Measurements from ENCODE around the gene CASTOR1.

The CASTOR1 gene

DNA sequence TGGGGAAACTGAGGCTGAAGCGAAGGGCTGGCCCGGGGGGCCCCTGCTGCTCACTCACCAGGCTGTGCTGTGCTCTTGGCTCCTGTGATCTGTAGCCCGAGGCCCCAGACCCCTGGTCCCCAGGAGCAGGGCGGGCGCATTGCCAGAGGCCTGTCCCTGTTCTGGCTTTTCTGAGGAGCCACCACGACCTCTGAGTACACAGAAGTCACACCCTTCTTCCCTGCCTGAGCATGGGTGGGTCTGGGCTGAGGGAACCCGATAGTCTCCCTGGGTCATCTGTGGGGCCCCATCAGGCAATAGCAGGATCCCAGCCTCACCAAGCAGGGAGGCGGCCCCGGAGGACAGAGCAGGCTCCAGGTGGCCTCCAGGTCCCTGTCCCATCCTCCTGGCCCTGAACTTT, 5.1 kb downstream of the CASTOR1 start:
- DNase-seq: no peak

DNA sequence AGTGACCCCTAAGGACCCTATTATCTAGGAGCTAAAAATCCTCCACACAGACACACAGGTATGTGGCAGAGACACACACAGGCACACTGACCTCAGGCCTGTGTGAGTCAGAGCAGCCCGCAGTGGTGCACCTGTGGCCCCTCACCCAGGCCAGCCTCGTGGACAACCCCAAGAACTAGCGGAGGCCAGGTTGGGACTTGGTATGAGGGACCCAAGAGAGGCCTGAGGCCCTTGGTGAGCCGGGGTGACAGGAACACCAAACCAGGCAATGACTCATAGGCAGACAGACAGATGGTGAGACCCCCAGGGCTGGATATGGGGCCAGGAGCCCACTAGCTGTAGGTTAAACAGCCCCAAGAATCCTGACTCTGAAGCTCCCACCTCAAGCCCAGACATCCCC, 6.0 kb downstream of the CASTOR1 start:
- DNase-seq: no peak

DNA sequence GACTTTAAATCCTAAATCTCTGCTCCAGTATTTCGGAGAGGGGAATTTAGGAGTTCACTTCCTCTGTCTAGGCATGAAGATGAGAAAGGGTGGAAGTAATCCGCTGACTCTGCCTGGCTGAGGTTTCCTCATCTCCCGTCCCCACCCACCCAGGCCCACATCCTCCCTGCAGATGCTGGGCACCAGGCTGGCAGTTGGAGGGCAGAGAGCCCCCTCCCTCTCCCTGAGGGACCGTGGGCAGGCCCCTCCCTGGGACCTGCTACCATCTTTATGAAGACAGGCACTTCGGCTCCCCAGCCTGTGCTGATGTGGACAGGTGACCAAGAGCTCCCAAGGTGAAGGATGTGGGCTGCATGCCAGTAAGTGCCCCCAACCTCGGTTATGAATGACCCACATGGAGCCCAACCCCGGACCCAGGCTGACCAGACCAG, 6.7 kb downstream of the CASTOR1 start:
- DNase-seq: no peak

DNA sequence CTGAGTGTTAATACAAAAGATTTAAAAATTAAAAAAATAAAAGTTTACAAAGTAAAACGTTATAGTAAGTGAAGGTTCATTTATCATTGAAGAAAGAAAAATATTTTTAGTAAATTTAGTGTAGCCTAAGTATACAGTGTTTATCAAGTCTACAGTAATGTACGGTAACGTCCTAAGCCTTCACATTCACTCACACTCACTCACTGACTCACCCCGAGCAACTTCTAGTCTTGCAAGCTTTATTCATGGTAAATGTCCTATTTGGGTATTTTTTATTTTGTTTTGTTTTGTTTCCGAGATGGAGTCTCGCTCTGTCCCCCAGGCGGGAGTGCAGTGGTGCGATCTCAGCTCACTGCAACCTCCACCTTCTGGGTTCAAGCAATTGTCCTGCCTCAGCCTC, 8.8 kb downstream of the CASTOR1 start:
- DNase-seq: no peak

DNA sequence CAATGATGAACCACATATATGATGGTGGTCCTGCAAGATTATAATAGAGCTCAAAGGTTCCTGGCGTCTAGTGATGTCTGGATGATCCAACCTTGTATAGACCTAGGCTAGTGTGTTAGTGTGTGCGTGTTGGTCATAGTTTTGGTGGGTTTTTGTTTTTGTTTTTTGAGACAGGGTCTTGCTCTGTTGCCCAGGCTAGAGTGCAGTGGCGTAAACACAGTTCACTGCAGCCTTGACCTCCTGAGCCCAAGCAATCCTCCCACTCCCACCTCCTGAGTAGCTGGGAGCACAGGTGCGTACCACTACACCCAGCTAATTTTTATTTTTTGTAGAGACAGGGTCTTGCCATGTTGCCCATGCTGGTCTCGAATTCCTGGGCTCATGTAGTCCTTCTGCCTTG, 9.4 kb downstream of the CASTOR1 start:
- DNase-seq: no peak

DNA sequence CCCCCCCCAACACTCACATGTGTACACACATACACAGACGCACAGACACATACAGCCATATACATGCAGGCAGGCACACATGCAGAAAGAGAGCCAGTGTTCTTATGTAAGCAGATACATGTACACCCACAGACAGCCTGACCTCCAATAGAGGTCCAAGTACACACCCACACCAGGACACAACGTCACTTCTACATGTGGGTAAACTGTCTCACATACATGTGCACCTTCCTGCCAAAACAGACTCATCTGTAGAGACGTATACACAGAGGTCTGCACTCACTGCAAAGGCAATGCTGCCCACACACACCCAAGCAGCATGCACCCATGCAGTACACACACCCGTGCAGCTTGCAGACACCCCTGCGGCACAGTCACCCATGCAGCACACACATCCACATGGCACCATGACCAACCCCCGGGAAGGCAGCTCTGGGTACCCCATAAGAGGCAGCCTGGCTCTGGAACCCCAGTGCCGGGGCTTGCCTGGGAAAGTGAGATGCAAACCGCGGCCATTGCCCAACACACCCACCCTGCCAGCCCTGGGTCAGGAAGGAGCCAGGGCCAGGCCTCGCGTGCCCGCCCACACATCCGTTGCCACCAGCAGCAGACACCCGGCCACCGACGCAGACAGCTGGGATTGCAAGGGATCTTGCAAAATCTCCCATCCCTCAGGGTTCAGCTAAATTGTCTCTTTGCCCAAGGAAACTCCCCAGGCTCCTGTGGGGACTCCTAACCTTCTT, 10.1 kb downstream of the CASTOR1 start:
- DNase-seq: no peak

DNA sequence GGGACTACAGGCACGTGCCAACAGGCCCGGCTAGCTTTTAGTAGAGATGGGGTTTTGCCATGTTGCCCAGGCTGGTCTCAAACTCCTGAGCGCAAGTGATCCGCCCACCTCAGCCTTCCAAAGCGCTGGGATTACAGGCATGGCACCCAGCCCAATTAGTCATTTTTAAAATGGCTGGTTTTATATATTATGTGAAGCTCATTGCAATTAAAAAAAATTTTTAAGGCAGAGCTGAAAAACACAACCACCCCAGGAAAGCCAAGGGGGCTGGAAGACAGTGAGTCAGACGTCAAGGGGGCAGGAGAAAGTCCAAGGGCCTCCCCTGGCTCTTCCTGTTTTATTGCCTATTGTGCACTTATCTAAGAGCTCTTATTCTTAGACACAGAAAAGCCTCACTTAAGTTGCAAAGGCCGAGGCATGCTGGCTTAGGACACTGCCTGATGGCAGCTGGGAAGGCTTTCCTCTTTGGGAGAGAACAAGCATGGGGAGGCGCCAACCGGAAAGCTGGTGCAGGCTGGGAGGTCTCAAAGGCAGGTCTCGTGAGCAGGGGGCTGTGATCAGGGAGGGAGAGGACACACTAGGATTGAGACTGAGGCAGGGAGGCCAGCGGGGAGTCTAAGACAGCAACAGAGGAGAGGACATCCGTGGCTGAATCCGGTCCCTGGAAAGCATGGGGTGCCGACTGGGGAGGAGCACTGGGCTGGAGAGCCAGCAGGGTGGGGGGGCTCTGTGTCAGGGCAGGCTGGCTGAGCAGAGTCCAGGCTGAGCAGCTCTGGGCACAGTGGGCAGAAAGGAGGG, 11.6 kb downstream of the CASTOR1 start:
- DNase-seq: no peak

DNA sequence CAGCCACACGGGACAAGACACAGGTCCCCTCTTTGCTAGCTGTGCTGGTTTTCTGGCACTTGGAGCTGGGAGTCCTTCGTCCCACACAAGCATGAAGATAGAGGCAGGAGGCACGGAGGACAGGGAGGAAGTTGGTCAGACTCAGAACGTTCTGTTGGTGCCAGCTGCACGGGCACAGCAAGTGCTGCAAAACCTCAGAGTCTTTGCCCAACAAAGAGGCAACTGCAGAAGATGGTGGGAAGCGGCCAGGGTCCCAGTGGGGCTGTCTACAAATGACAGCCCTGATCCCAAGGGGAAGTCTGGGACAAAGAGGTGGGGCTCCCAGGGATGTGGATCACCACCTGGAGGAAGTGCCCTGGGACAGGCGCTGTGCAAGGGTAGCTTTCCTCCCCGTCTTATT, 13.3 kb downstream of the CASTOR1 start:
- no peak for DNase-seq

DNA sequence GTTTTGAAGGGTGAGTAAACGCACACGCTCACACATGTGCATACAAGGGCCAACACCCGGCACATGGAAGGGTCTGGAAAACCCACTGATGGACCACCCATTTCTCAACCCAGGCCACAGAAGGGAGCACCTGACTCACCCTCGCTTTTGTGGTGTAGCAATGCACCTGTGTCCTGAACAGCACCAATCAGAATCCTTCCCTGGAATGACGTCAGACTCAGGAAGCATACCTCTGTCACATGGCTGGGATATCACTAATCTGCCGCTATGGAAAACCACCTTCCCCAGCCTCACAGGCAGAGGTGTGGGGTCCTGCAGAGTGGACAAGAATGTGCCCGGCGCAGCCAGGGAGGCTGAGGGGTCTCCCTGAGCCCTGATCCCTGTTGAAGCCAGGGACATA, 13.7 kb downstream of the CASTOR1 start:
- no peak for DNase-seq

DNA sequence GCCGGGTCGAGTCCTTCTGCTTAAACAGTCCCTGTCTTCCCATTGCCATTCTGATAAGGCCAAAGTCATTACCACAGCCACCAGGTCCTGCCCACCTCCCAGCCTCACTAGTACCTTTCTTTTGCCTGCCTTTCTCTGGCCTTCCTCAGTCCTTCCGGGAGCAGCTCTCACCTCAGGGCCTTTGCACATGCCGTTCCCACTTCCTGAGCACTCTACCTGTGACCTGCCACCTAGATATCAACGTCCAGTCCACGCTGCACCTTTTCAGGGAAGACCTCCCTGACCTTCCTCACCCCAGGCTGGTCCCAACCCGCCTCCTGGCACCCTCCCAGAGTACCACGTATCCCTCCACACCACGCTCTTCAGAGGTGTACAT, 14.9 kb downstream of the CASTOR1 start:
- no peak for DNase-seq

DNA sequence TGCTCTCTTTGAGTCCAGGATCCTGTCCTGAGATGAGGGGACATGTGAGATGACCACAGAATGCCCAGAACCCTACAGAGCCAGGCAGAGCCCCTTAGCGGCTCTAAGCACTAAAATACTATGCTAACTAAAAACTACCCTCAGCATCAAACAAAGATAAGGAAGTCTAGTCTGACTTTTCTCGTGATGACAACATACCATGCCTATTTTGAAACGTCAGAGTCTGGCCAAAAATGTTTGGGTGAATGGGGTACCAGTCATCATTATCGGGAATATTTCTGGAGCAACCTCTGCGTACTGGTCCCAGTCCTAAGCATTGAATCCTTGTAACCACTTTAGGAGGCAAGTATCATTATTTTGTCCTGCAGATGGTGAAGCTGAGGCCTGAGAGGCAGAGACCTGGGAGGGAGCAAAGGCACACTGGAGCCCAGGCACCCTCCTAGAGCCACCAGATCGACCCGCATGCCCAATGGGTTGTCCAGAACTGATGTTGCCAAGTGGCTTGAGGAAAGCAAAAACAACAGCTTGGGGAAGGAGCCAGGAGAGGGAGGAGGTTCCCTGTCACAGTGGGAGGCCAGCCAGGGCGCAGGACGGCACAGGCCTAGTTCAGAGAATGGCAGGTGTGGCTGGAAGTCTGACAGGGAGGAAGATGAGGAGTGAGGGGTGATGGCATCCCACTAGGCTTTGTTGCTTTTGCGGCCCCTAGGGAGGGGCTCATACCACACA, 15.4 kb downstream of the CASTOR1 start:
- no peak for DNase-seq

DNA sequence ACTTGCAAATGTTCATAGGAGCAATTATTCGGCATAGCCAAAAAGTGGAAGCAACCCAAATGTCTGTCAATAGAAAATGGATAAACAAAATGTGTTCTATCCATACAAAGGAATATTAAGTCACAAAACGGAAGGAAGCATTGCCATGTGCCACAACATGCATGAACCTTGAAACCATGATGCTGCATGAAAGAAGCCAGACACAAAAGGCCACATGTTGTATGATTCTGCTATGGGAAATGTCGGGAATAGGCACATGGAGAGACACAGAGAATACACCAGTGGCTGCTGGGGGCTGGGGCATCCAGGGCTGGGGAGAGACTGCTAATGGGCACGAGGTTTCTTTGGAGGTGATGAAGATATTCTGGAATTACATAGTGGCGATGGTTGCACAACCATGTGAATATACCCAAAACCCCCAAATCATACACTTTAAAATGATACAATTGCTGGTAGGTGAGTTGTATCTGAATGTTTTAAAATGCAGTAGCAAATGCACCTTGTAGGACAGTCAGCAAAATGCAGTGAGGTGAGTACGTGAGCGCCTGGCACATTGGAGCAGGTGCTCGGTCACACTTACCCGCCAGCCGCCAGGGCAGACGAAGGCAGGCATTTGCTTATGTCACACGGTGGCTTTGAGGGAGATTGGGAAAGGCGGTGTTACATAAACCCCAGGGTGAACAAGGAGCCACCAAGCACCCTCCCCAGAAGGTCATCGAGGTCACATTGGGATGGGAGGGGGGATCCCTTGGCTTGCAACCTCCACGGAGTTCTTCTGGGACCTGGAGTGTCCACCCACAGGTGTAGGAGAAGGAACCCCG, 16.3 kb downstream of the CASTOR1 start:
- DNase-seq: no peak

DNA sequence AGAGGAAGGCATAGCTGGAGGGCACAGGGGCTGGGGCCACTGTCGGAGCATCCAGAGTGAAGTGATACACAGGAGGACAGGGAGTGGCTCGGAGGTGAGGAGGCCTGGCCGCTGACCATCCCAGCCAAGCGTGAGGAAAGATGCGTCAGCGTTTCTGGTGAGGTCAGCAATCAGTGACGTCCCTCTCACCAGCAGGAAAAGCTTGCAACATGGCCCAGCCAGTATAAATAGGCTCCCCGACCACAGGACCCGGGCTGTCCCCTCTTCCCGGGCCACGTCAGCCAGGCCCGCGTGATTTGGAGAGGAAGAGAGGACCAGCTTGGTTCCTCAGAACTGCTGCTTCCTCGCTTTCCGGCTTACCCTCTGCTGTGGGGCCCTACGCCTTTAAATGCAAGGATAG, 18.5 kb downstream of the CASTOR1 start:
- DNase-seq: no peak

DNA sequence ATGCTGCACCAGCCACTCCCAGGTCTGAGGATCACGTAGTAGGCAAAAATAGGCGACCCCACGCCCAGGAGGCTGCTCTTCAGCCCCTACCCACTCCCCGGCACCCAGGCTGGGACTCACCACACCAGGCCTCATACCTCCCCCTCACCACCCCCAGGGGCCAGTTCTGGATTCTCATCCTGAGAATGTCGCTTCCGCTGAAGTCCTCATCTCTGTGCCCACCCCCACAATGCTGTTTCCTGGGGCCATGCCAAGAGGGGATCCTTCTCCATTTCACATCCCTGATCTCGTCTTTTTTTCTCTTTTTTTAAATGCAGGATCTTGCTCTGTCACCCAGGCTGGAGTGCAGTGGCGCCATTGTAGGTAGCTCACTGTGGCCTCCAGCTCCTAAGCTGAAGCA, 21.0 kb downstream of the CASTOR1 start:
- no peak for DNase-seq

DNA sequence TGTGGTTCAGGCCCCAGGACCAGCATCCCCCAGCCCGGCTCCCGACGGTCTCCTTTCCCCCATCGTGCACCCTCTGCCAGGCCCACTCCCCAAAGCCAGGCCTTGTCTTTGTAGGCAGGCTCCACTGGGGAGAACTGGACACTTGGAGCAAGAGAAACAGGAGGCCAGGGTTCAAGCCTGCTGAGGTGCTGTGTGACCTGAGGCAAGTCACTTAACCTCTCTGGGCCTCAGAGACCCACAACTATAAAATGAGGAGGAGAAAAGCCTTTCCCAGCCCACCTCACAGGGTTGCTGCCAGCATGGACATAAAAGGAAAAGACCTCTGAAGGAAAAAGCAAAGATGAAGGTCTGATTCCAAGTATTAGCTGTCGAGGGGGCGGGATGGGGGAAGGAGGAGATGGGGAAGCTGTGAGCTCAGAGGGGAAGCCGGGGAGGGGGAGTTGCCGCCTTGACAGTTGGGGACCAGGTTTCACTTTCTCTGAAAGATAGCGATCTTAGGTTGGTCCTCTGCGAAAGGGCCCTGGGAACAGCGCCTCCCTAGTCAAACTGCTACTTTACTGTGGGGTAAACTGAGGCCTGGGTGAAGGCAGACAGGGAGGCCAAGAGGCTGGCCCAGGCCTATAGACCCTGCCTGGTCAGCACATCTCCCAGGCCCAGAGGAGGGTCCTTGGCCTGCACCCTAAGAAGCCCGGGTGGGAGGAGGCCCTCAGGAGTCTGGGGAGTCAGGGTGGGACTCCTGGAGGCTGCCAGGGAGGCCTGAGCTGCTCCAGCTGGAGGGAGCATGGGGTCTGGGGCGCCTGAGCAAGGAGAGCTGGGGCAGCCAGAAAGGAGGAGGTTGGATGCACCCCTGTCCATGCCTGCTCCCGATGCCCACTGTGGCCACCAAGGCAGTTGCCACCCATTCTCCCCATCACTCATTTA, 21.7 kb downstream of the CASTOR1 start:
- no peak for DNase-seq

DNA sequence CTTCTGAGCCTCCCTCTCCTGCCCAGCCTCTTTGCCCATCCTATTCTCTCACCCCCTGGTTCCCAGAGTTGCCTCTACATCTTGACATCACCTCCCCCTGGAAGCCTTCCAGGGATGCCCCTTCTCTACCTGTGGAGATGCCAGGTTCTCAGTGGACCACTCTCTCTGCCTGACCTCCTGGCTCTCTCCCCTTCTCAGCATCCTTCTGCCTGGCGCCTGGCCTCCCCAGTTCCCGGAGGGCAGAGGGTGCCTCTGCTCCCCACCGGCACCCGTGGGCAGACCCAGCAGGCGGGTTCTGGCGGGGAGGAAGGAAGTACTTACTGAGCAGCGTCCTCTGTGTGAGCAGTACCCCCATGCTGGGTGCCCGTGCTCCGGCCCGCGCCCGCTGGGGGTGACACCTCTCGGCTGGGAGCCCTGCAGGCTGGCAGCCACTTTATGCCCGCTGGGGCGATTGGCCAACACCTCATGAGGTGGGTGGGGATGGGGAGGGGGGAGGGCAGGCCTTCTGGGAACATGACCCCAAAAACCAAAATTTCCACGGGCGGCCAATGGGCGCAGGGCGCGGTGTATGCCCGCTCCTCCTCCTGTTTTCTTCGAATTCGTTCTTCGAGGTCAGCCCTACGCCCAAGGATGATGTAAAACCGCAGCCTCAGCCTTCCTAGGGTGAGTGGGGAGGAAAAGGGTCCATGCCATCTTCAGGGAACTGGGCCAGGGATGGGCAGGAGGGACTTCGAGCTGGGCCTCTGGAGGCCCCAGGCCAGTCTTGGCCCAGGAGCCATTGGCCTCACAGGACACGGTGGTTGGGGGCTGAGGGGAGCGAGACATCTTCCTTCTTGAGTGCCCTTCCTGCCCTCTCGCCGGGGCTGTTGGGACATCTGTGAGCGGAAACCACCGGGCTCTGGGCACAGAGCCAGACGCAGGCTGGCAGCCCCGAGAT, 22.6 kb downstream of the CASTOR1 start, which contains the start of gene OSM:
TSS of gene OSM (minus strand) at position 407 of the 937 bp plus-strand sequence. CDS start at position 355, 52 bp downstream.
- no peak for DNase-seq

DNA sequence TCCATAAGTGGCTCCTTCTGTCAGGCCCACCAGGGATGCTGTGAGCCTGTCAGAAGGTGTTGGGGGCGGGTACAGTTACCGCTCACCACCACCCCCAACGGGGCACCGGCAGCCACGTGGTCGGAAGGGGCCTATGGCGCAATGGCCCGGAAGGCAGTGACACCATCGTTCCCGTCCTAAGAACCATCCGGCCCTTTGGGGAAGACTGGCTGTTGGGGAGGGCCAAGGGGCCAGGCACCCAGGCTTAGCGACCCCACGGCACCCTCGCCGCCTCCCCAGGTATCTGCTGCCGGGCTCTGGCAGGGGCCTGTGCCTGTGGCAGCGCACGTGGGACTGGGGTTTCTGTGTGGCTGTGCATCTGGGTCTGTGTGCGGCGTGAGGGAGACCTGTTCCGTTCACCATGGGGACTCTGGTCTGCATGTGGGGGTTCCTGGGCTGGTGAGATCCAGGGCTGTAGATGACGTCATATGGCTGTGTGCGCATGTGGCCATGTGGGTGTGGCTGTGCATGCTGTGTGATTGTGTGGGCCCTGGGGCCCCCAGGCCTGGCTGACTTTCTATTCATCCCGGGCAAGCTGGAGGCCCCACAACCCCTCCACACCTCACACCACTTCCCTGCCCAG, 23.4 kb downstream of the CASTOR1 start:
- no peak for DNase-seq

DNA sequence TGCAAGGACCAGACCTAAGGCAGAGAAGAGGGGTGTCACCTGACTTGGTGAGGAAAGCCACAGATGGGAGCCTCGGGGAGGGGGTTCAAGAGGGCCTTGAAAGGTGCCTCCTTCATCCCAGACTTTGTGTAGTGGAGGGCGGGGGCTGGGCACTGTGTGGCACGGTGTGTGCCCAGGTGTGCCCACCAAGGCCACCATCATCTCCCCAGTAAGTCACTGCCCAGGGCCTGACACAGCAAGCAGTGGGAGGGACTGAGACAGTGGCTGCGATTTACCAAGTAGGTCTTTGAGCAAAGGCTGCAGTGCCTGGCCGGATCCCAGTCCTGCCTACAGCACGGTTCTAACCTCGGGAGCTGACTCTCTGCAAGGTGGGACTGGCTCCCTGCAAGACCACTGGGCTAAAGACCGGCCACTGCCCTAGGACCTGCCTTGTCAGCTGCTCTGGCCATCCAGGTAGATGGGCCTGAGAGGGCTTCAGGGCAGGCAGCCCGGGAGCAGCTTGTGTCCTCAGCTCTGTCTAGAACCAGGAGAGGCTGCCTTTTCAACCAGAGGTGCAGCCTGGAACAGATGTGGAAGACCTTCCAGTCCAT, 24.1 kb downstream of the CASTOR1 start:
- no peak for DNase-seq

DNA sequence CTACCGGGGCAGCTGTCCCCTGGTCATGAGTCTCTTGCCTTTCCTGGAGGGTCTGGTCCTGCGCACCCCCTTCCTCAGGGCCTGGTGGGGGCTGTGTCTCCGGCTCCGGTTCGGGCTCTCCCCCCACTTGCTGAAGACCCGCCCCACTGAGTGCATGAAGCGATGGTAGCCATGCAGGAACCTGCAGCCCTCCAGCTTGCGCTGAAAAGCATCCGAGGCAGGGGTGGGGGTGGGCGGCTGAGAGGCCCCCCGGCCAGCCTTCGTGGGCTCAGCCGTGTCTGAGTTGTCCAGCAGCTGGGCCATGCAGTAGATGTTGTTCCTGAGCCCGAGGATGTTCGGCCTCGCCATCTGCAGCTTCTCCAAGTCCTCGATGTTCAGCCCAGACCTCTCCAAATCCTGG, 25.4 kb downstream of the CASTOR1 start:
- DNase-seq: no peak
